ENCODE data around the gene ENTR1.

Gene ENTR1

GRCh38 chr9:136359774-136360718, 50.4 kb downstream of the ENTR1 start:
- DNase-seq, result no peak

DNA sequence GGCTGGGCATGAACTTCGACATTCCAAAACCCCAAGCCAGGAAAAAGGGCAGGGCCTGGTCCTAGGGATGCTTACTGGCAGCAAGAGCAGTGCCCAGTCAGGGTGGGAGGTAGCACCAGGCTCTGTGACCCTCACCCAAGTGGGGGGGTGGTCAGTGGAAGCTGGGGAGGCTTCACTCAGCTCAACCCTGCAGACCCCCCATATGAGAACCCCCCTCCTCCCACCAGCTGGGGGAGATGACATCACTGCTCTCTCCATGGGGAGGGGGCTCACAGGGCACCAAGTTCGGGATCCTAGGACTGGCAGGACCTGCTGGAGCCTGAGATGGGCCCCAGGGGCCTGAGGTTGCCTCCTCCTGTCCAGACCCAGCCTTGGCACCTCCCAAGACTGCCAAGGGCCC, 51.5 kb downstream of the ENTR1 start:
- no peak for DNase-seq

GRCh38 chr9:136358016-136358415, 52.4 kb downstream of the ENTR1 start:
- DNase-seq, result no peak

DNA sequence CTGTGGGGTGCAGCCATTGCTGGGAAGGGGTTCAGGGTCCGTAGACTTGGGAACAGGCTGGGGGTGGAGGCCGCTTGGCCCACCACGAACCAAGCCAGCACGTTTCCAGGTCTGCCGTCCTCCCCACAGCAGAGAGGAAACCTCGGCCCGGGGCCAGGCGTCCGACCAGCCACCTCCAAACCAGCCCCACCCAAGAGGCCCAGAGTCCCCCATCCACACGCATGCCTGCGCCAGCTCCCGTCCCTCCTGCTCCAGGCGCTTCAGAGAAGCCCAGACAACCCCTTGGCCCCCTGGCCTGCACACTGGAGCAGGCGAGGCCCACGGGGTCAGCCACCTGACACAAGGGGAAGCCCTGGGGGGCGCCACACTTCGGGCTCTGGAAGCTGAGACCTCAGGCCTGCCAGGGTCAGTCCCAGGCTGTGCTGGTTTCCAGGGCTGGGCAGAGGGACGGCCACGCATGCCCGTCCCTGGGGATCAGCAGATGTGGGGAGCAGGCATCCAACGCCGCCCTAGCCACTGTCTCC, 53.1 kb downstream of the ENTR1 start:
- DNase-seq, result no peak

DNA sequence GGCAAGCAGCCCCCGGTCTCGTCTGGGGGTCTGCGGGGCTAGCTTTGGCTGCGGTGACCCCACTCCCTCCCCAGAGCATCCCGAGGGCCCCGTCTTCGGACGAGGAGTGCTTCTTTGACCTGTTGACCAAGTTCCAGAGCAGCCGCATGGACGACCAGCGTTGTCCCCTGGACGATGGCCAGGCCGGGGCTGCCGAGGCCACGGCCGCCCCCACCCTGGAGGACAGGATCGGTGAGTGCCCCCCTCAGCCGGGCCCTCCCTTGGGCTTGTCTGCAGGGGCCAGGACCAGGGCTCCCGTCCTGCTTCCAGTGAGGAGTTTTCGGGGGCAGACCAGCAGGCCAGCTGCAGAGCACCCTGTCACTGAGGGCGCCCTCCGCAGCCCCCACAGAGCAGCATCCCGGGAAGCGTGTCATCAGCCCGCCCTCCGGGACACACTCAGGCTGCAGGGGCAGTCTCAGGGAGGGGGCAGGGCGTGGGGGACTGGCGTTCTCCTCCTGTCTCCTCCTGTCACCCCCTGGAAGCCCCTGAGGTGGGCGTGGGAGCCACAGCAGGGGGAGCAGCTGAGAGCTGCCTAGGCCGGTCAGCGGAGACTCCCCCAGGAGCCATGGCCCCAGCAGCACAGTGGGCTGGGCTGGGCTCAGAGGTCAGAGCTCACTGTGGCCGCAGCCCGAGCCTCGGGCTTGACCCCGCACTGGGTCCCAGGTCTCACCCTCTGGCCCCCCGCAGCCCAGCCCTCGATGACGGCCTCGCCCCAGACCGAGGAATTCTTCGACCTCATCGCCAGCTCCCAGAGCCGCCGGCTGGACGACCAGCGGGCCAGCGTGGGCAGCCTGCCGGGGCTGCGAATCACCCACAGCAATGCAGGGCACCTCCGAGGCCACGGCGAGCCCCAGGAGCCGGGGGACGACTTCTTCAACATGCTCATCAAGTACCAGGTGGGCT, 54.5 kb downstream of the ENTR1 start:
- no peak for DNase-seq

GRCh38 chr9:136354592-136355085, 55.8 kb downstream of the ENTR1 start:
- DNase-seq, result no peak

GRCh38 chr9:136353757-136354488, 56.5 kb downstream of the ENTR1 start:
- no peak for DNase-seq

DNA sequence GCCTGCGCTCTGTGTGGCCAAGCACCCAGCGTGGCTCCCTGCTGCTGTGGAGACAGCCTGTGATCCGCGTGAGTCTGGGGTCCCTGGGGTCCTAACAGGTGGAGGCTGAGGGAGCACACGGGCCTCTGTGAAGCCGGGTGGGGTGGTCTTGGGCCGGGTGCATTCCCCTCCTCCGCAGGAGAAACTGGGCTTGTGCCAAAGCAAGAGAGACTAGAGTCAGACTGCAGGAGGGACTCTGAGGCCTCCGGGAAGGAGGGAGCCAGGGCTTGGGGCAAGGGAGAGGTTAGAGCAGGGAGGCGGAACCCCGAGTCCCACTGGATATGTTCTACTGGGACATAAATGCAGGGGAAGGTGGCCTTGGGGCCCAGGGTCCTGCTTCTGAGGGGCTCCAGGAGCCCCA, 57.3 kb downstream of the ENTR1 start:
- DNase-seq, result no peak

DNA sequence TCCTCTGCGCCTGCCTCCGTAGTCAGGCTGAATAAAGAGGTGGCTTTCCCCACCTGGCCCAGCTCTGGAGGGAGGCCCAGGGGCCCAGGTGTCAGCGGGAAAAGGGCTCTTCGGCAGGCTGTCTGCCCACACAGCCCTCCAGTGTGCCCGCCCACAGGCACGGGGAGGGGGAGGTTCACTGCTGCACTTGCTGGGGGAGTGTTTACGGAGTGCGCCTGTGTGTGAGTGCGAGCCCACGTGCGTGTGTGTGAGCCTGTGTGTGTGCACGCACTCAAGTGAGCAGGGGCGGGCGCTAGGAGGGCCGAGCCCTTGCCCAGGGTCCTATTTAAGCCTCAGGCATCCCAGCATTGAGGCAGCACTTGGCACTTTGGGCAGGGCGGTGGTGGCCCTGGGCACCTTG, 57.7 kb downstream of the ENTR1 start:
- no peak for DNase-seq
